SKM-1 (cell line): ENCODE results near the gene COPS7A.

Source experiments
- DNase-seq: peaks from one replicate; lab custom pipeline; 2025; ENCODE audit not compliant: unreplicated experiment; lab: John Stamatoyannopoulos, UW

The COPS7A gene

GRCh38 chr12:6723607-6724408 is at the start of gene COPS7A:
COPS7A (plus strand) TSS chr12:6724046; CDS start chr12:6724657, 611 bp downstream.
- peak; percentile 77 for DNase-seq

- no peak for DNase-seq
These were observed 46.9 kb upstream of the COPS7A start for GRCh38 chr12:6676962-6677361.

GRCh38 chr12:6684609-6685008 is 39.2 kb upstream of the COPS7A start:
- no peak for DNase-seq

- DNase-seq = no peak
These were observed 38.0 kb upstream of the COPS7A start for GRCh38 chr12:6685814-6686213.

- peak; percentile 12 for DNase-seq
These were observed 35.3 kb upstream of the COPS7A start for GRCh38 chr12:6688543-6688998.

- peak; percentile 76 for DNase-seq
These were observed 34.6 kb upstream of the COPS7A start, which contains the start of gene ZNF384 for GRCh38 chr12:6688999-6689882. ZNF384 (minus strand) TSS chr12:6689375; CDS start chr12:6679520, 9,855 bp downstream.

GRCh38 chr12:6691473-6691872 is 32.4 kb upstream of the COPS7A start:
- no peak for DNase-seq

- no peak for DNase-seq
These were observed 31.0 kb upstream of the COPS7A start for GRCh38 chr12:6692888-6693287.

GRCh38 chr12:6693832-6694355 is 30.0 kb upstream of the COPS7A start:
- DNase-seq = no peak

GRCh38 chr12:6694701-6695100 is 29.1 kb upstream of the COPS7A start:
- no peak for DNase-seq

- no peak for DNase-seq
These were observed 28.4 kb upstream of the COPS7A start for GRCh38 chr12:6695313-6696045.

GRCh38 chr12:6696690-6697583 is 26.9 kb upstream of the COPS7A start:
- no peak for DNase-seq

GRCh38 chr12:6697584-6698351 is 26.1 kb upstream of the COPS7A start:
- DNase-seq = no peak

- no peak for DNase-seq
These were observed 25.3 kb upstream of the COPS7A start for GRCh38 chr12:6698352-6699046.

- no peak for DNase-seq
These were observed 24.4 kb upstream of the COPS7A start for GRCh38 chr12:6699259-6699988.

- DNase-seq = no peak
These were observed 23.7 kb upstream of the COPS7A start for GRCh38 chr12:6699989-6700645.

GRCh38 chr12:6700646-6701051 is 23.2 kb upstream of the COPS7A start, which contains the start of gene PIANP:
PIANP (minus strand) TSS chr12:6700815; CDS start chr12:6698061, 2,754 bp downstream.
- no peak for DNase-seq
